Kidney (tissue), 14 donors: Measurements from ENCODE around the gene VTCN1. TPM values are rescaled to one million over a fixed set of nuclear protein-coding genes. Genes with fewer than 3 reads are reported as not detected.
A peak's percentile ranks its signal among the peaks of the same experiment; 100 is the strongest.

Source experiments
- DNase-seq, 5 donors: peaks; one replicate each; pipeline ENCODE4 v3.0.0-alpha.2; 2013 to 2020
- FAIRE-seq: peaks from 2 replicates; lab custom pipeline; 2012; peaks lifted over from hg19 to GRCh38; lab: Jason Lieb, UNC
- H3K27ac ChIP-seq, 2 donors: one replicate each; pipeline ENCODE4 v1.7.0; 2013; ENCODE audit warnings: low read depth in 2 of 2, low read length in 2 of 2, inconsistent platforms in 1 of 2
- H3K27me3 ChIP-seq: one replicate; pipeline ENCODE4 v1.7.1; 2013; ENCODE audit warnings: low read length, inconsistent platforms; ENCODE audit not compliant: control insufficient read depth, insufficient read depth
- H3K36me3 ChIP-seq, 3 donors: one replicate each; pipeline versions ENCODE4 v1.7.0 to v1.7.1; 2013; ENCODE audit warnings: low read length in 3 of 3, control low read depth in 1 of 3, inconsistent platforms in 1 of 3; ENCODE audit not compliant: insufficient read depth in 3 of 3, control insufficient read depth in 2 of 3
- H3K4me1 ChIP-seq, 3 donors: one replicate each; pipeline versions ENCODE4 v1.7.0 to v1.7.1; 2013; ENCODE audit warnings: low read length in 3 of 3, inconsistent platforms in 1 of 3, low read depth in 1 of 3; ENCODE audit not compliant: control insufficient read depth in 2 of 3, insufficient read depth in 2 of 3
- H3K4me3 ChIP-seq, 3 donors: one replicate each; pipeline versions ENCODE4 v1.7.0 to v1.8.1; 2013; ENCODE audit warnings: low read length in 3 of 3, control low read depth in 1 of 3, inconsistent platforms in 1 of 3
- H3K9ac ChIP-seq, 3 donors: one replicate each; pipeline versions ENCODE4 v1.7.0 to v1.7.1; 2013; ENCODE audit warnings: low read length in 3 of 3, control low read depth in 1 of 3, inconsistent platforms in 1 of 3
- H3K9me3 ChIP-seq, 3 donors: one replicate each; pipeline versions ENCODE4 v1.7.0 to v1.7.1; 2013; ENCODE audit warnings: low read length in 3 of 3, control low read depth in 1 of 3, inconsistent platforms in 1 of 3; ENCODE audit not compliant: control insufficient read depth in 2 of 3, insufficient read depth in 1 of 3
- intact Hi-C: fragments of 100-400 bp; cut with DNase I; formaldehyde crosslinking; loops from one replicate; pipeline ENCODE4 v1.11.1; 2022
- polyA plus RNA-seq: library from polyadenylated mRNA; stranded (reverse); fragments of 350-450 nt; fragmentation: Illumina TruSeq; extraction: RNeasy Lipid Tissue Mini Kit (QIAGEN cat#74804); gene quantifications from one replicate; pipeline ENCODE4 v1.2.3, GENCODE V29; 2014; ENCODE audit warnings: low read depth, low replicate concordance; ENCODE audit not compliant: insufficient read depth
- total RNA-seq: library from RNA; stranded (reverse); fragmentation: NEBNext Ultra II Directional; extraction: Animal tissue kit (Norgen Biotek cat#: 25700); gene quantifications from one replicate; pipeline ENCODE4 v1.2.1, GENCODE V29; 2021
- TF ChIP-seq, protein P1 (sequence below): IDR thresholded peaks from 3 replicates; pipeline ENCODE4 v1.5.1; 2012; ENCODE audit warnings: mild to moderate bottlenecking, moderate library complexity, borderline replicate concordance; ENCODE audit not compliant: insufficient read depth; ENCODE audit errors: extremely low read depth
- donor health status: control.
- donor health status: control.
- donor health status: control.
- donor health status: control.
- donor health status: control.
- donor health status: DM: yes; HTN: yes; CAD: no.
- donor health status: Normal renal cell carcinoma (clear cell type).

The VTCN1 gene
- total and polyA plus RNA-seq, 2 donors from 2014 or later, result 26.5 to 32.6 TPM

DNA sequence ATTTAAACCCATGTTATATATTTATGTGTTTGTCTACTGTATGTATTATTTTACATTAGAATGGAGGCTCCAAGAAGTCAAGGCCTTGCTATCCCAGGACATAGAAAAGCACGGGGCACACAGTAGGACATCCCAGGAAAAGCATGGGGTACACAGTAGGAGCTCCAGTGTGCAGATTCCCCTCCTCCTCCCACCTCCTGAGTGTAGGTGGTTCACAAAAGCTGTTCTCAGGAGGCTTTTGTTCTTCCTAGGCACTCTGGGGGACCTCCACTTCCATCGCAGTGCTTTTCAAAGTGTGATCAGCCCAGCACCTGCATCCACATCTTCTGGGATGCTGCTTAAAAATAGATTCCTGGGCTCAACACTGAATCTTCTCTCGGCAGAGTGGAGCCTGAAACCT lies 30.8 kb upstream of the VTCN1 start:
- Histone ChIP-seq H3K4me1 (peaks cover 0 to 4% (median 2%) of the 10 kb centered on the region in 3 donors), H3K4me3 (no peak overlapping the region), H3K27ac (no peak overlapping the region), H3K9me3 (no peaks in the 10 kb centered on the region), H3K9ac (no peak overlapping the region), H3K36me3 (no peaks in the 10 kb centered on the region), H3K27me3 (no peaks in the 10 kb centered on the region)
- TF ChIP-seq, protein P1, sequence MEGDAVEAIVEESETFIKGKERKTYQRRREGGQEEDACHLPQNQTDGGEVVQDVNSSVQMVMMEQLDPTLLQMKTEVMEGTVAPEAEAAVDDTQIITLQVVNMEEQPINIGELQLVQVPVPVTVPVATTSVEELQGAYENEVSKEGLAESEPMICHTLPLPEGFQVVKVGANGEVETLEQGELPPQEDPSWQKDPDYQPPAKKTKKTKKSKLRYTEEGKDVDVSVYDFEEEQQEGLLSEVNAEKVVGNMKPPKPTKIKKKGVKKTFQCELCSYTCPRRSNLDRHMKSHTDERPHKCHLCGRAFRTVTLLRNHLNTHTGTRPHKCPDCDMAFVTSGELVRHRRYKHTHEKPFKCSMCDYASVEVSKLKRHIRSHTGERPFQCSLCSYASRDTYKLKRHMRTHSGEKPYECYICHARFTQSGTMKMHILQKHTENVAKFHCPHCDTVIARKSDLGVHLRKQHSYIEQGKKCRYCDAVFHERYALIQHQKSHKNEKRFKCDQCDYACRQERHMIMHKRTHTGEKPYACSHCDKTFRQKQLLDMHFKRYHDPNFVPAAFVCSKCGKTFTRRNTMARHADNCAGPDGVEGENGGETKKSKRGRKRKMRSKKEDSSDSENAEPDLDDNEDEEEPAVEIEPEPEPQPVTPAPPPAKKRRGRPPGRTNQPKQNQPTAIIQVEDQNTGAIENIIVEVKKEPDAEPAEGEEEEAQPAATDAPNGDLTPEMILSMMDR, result no peak
- no peak for DNase-seq
- FAIRE-seq, result no peak
- intact Hi-C loops, result no loop called here

DNA sequence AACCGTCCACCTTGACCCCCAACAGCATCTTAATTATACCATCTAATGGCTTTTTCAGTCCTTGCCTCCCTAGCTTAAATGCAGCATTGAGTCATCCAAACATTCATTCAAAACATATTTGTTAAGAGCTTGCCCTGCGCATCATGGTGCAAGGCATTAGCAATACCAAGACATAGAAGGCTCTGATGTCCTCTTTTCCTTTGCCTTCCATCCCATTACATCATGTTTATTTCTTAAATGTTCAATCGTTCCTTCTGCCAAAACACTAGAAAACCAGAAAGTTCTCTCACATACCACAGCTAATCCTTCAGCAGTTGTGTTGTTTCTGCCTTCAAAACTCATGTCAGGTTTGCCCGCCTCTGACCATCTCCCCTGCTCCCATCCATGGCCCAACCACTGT lies 29.8 kb upstream of the VTCN1 start:
- TF ChIP-seq, protein P1, result no peak
- Histone ChIP-seq H3K4me3 (no peak overlapping the region), H3K9ac (no peak overlapping the region), H3K27me3 (no peaks in the 10 kb centered on the region), H3K36me3 (no peaks in the 10 kb centered on the region), H3K4me1 (peaks cover 0 to 4% (median 2%) of the 10 kb centered on the region in 3 donors), H3K27ac (no peak overlapping the region), H3K9me3 (no peaks in the 10 kb centered on the region)
- intact Hi-C loops, result no loop called here
- no peak for FAIRE-seq
- no peak for DNase-seq

DNA sequence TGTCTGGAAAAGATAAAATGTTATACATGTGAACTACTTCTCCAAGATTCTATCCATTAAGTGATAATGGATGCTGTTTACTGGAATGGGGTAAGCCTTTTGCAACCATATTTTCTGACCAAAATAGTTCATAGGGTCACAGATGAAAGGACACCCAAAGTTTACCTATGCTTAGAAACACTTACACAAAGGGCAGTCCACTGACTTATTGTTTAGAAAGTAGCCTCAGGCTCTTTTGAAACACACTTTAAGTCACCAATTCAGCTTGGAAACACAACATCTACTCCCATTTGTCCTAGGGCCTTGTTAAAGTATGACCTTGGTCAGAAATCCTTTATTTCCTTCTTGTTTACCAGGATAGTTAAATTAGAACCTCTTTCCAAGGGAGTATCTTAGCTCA lies 28.7 kb upstream of the VTCN1 start:
- peaks cover 0 to 4% (median 2%) of the 10 kb centered on the region in 3 donors for H3K4me1 ChIP-seq
- no peaks in the 10 kb centered on the region for H3K36me3 ChIP-seq
- TF ChIP-seq, protein P1, result no peak
- no peak overlapping the region for H3K9ac ChIP-seq
- H3K9me3 ChIP-seq, result no peaks in the 10 kb centered on the region
- no peaks in the 10 kb centered on the region for H3K27me3 ChIP-seq
- no peak overlapping the region for H3K27ac ChIP-seq
- DNase-seq (peak in 1 of 5 donors; percentile 12), FAIRE-seq (no peak)
- intact Hi-C loops, result no loop called here
- H3K4me3 ChIP-seq, result no peak overlapping the region
